Caco-2 (cell line): ENCODE measurements around the gene PCSK5. TPM values are rescaled to one million over a fixed set of nuclear protein-coding genes. Genes with fewer than 3 reads are reported as not detected.

Source experiments
- BruUV-seq: library from RNA; stranded (reverse); fragments of 400-500 nt; replicated peaks from 2 replicates; lab custom pipeline; 2021; lab: Mats Ljungman, UMichigan
- CTCF ChIA-PET: fragments of 300-600 bp; sonication (Branson Sonifier 250); formaldehyde crosslinking; loops from one replicate; lab custom pipeline; 2022; ENCODE audit warnings: antibody characterized with exemption; lab: Charles Lee
- POLR2A ChIA-PET: fragments of 300-600 bp; sonication (Branson Sonifier 250); formaldehyde crosslinking; loops from one replicate; lab custom pipeline; 2022; ENCODE audit warnings: antibody characterized with exemption; lab: Charles Lee
- DNase-seq, 2 experiments: peaks; one replicate each; pipeline versions ENCODE4 v3.0.0 to v3.0.0-alpha.2; 2020 to 2022
- H3K27me3 ChIP-seq: replicated peaks from 2 replicates; pipeline ENCODE4 v1.6.0; 2011; ENCODE audit warnings: low read length; ENCODE audit not compliant: control insufficient read depth, insufficient read depth
- H3K36me3 ChIP-seq: 2 replicates; pipeline ENCODE4 v1.5.1; 2011; ENCODE audit warnings: low read length; ENCODE audit not compliant: control insufficient read depth, insufficient read depth
- H3K4me1 ChIP-seq: fragments of 250-450 bp; sonication (Bioruptor Pico); 2 replicates; pipeline ENCODE4 v1.5.1; 2020; ENCODE audit warnings: mild to moderate bottlenecking
- H3K4me3 ChIP-seq: 2 replicates; pipeline ENCODE4 v1.5.1; 2011; ENCODE audit warnings: low read depth, mild to moderate bottlenecking, control low read depth, low read length
- H3K9me3 ChIP-seq: fragments of 250-450 bp; sonication (Bioruptor Pico); 2 replicates; pipeline ENCODE4 v1.5.1; 2020; ENCODE audit warnings: mild to moderate bottlenecking, moderate library complexity
- H3K27ac Mint-ChIP-seq: one replicate; pipeline ENCODE4 v1.8.0; 2022; ENCODE audit warnings: mixed read lengths; ENCODE audit not compliant: unreplicated experiment
- H3K27me3 Mint-ChIP-seq: one replicate; pipeline ENCODE4 v1.8.0; 2022; ENCODE audit warnings: mixed read lengths; ENCODE audit not compliant: insufficient read depth, unreplicated experiment
- H3K36me3 Mint-ChIP-seq: one replicate; pipeline ENCODE4 v1.8.0; 2022; ENCODE audit warnings: mild to moderate bottlenecking, mixed read lengths; ENCODE audit not compliant: insufficient read depth, unreplicated experiment
- H3K4me1 Mint-ChIP-seq: one replicate; pipeline ENCODE4 v1.8.0; 2022; ENCODE audit warnings: low read depth, mixed read lengths; ENCODE audit not compliant: unreplicated experiment
- H3K4me3 Mint-ChIP-seq: one replicate; pipeline ENCODE4 v1.8.0; 2022; ENCODE audit warnings: mild to moderate bottlenecking, moderate library complexity, mixed read lengths; ENCODE audit not compliant: unreplicated experiment
- H3K9me3 Mint-ChIP-seq: one replicate; pipeline ENCODE4 v1.8.0; 2022; ENCODE audit warnings: mixed read lengths; ENCODE audit not compliant: unreplicated experiment
- CTCF ChIP-seq, 2 experiments: fragments of 200-600 bp in 1 of 2; IDR thresholded peaks; 1 replicate in 1 of 2; 2 replicates in 1 of 2; pipeline versions ENCODE4 v1.5.1 to v1.8.0; 2011 to 2022; ENCODE audit warnings: antibody characterized with exemption in 1 of 2, control low read depth in 1 of 2, inconsistent platforms in 1 of 2, low read depth in 1 of 2, low read length in 1 of 2, mild to moderate bottlenecking in 1 of 2, moderate library complexity in 1 of 2; ENCODE audit not compliant: insufficient read depth in 1 of 2, severe bottlenecking in 1 of 2, unreplicated experiment in 1 of 2
- intact Hi-C: fragments of 100-400 bp; cut with micrococcal nuclease; formaldehyde crosslinking; loops from one replicate; pipeline ENCODE4 v1.10.0; 2022; ENCODE audit not compliant: unreplicated experiment
- total RNA-seq: library from RNA; stranded (reverse); gene quantifications from 2 replicates; pipeline ENCODE4 v1.2.3, GENCODE V29; 2022

PCSK5 gene
- total RNA-seq, 1 experiment from 2014 or later, result 10.9 TPM

GRCh38 chr9:76001459-76001858 lies 111.0 kb downstream of the PCSK5 start:
- CTCF ChIA-PET, result no interaction called here

GRCh38 chr9:76003041-76003440 lies 112.6 kb downstream of the PCSK5 start:
- TF ChIP-seq CTCF (IDR thresholded peaks at IDR 0.05; ENCODE audit: insufficient read depth in 1 of 2, low read depth in 1 of 2, low read length in 1 of 2, severe bottlenecking in 1 of 2, unreplicated experiment in 1 of 2), result no peak
- no peaks in the 10 kb centered on the region for H3K9me3 Mint-ChIP-seq
- H3K9me3 ChIP-seq, result no peaks in the 10 kb centered on the region
- POLR2A ChIA-PET, result no interaction called here
- no peaks in the 10 kb centered on the region for H3K4me1 Mint-ChIP-seq
- H3K4me1 ChIP-seq, result peaks cover under 1% of the 10 kb centered on the region; the same call in 1 of the 2 replicates
- H3K4me3 Mint-ChIP-seq, result no peak overlapping the region
- CTCF ChIA-PET, result no interaction called here
- H3K27ac Mint-ChIP-seq, result no peak overlapping the region
- no peaks in the 10 kb centered on the region for H3K27me3 ChIP-seq
- H3K4me3 ChIP-seq, result no peak overlapping the region
- H3K36me3 Mint-ChIP-seq, result no peaks in the 10 kb centered on the region
- H3K27me3 Mint-ChIP-seq, result no peaks in the 10 kb centered on the region
- no peaks in the 10 kb centered on the region for H3K36me3 ChIP-seq
- BruUV-seq, result no TSS peak
- DNase-seq, result no peak
- intact Hi-C loops, result no loop called here

More at GRCh38 chr9:76001459-76001858, 111.0 kb downstream of the PCSK5 start:
- Histone ChIP-seq H3K27me3 (no peaks in the 10 kb centered on the region), H3K4me1 (peaks cover 14% of the 10 kb centered on the region), H3K9me3 (no peaks in the 10 kb centered on the region), H3K36me3 (no peaks in the 10 kb centered on the region), H3K4me3 (no peak overlapping the region)
- POLR2A ChIA-PET, result no interaction called here
- no peaks in the 10 kb centered on the region for H3K36me3 Mint-ChIP-seq
- no peaks in the 10 kb centered on the region for H3K4me1 Mint-ChIP-seq
- no peak overlapping the region for H3K4me3 Mint-ChIP-seq
- H3K27me3 Mint-ChIP-seq, result no peaks in the 10 kb centered on the region
- BruUV-seq, result no TSS peak
- no peak for DNase-seq
- intact Hi-C loops, result no loop called here
- no peak overlapping the region for H3K27ac Mint-ChIP-seq
- no peak for TF ChIP-seq CTCF (IDR thresholded peaks at IDR 0.05; ENCODE audit: insufficient read depth in 1 of 2, low read depth in 1 of 2, low read length in 1 of 2, severe bottlenecking in 1 of 2, unreplicated experiment in 1 of 2)
- H3K9me3 Mint-ChIP-seq, result no peaks in the 10 kb centered on the region

GRCh38 chr9:76004526-76004925 lies 114.1 kb downstream of the PCSK5 start:
- H3K4me1 ChIP-seq, result no peaks in the 10 kb centered on the region
- DNase-seq, result no peak
- H3K4me3 Mint-ChIP-seq, result no peak overlapping the region
- BruUV-seq, result no TSS peak
- no peaks in the 10 kb centered on the region for H3K9me3 ChIP-seq
- no peaks in the 10 kb centered on the region for H3K36me3 ChIP-seq
- ChIA-PET POLR2A (no interaction called here), CTCF (no interaction called here)
- no peaks in the 10 kb centered on the region for H3K4me1 Mint-ChIP-seq
- TF ChIP-seq CTCF (IDR thresholded peaks at IDR 0.05; ENCODE audit: insufficient read depth in 1 of 2, low read depth in 1 of 2, low read length in 1 of 2, severe bottlenecking in 1 of 2, unreplicated experiment in 1 of 2), result no peak
- no peak overlapping the region for H3K4me3 ChIP-seq
- H3K27me3 ChIP-seq, result no peaks in the 10 kb centered on the region
- no peaks in the 10 kb centered on the region for H3K9me3 Mint-ChIP-seq
- intact Hi-C loops, result no loop called here
- no peaks in the 10 kb centered on the region for H3K27me3 Mint-ChIP-seq
- H3K27ac Mint-ChIP-seq, result no peak overlapping the region
- H3K36me3 Mint-ChIP-seq, result no peaks in the 10 kb centered on the region
